ENCODE measurements around the gene LRRD1. TPM values are rescaled to one million over a fixed set of nuclear protein-coding genes. Genes with fewer than 3 reads are reported as not detected.

Gene LRRD1
- total and polyA plus RNA-seq, 9 of the 15 experiments (the other 6 are each of a cell fraction or from before 2014, with no cell fraction given) = 0.07 to 0.15 TPM; not detected in 7

DNA sequence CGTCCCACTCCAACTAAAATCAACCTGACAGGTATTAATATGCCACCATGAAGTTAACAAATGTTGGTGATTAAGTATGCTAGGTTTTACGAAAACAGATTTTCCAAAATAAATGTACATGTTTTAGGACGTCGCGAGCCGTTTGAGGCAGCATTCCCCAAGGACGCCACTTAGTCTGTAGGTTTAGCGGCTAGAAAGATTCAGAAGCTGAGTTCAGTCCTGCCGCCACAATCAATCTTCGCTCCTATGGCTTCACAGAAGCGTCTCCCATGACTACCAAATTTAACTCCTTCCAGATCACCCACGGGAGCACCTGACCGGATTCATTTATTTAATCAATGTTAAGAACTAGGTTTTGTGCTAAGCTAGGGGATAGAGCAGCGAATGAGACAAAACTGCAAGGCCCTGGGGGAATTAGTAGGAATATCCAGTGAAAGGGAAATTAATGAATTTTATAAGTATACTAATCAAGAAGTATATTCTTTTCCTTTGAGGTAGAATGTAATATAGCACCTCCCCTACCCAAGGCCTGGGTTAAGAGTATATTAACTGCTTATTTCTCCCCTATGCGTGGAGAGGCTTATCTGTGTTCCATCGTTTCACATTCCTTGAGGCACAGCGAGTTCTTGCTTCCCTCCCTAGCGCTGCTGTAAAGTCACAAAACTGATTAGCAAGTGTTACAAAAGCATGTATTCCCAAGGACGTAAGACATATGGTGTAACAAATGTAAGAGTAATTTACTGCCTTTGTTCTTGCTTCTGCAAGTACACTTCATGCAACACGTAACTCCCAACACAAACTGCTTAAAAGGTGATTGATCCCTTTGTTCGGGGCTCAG is 43.7 kb downstream of the LRRD1 start (continued):
- TF ChIP-seq ZNF23 (CRISPR knock-in tag; IDR thresholded peaks at IDR 0.05) (peak; percentile 44; the same call in 1 of the 2 replicates), ARHGAP35 (IDR thresholded peaks at IDR 0.05; ENCODE audit: partially characterized antibody) (no peak), EHMT2 (IDR thresholded peaks at IDR 0.05) (no peak), ZNF175 (CRISPR knock-in tag; IDR thresholded peaks at IDR 0.05; ENCODE audit: low read depth) (no peak), ZBED1 (IDR thresholded peaks at IDR 0.05) (no peak), ARID1B (IDR thresholded peaks at IDR 0.05) (no peak), FOXJ3 (CRISPR knock-in tag; IDR thresholded peaks at IDR 0.05) (no peak), GABPA (tag; conservative IDR thresholded peaks at IDR 0.05; ENCODE audit: low read depth) (peak; percentile 15), MEIS2 (IDR thresholded peaks at IDR 0.05; ENCODE audit: partially characterized antibody) (peak; percentile 62), RHOXF2B (CRISPR knock-in tag; conservative IDR thresholded peaks at IDR 0.05) (0 out of 2 replicates have a peak, but pooled peaks have one; percentile 56), IFI16 (CRISPR knock-in tag; IDR thresholded peaks at IDR 0.05) (no peak)
- TF ChIP-seq, protein P1, sequence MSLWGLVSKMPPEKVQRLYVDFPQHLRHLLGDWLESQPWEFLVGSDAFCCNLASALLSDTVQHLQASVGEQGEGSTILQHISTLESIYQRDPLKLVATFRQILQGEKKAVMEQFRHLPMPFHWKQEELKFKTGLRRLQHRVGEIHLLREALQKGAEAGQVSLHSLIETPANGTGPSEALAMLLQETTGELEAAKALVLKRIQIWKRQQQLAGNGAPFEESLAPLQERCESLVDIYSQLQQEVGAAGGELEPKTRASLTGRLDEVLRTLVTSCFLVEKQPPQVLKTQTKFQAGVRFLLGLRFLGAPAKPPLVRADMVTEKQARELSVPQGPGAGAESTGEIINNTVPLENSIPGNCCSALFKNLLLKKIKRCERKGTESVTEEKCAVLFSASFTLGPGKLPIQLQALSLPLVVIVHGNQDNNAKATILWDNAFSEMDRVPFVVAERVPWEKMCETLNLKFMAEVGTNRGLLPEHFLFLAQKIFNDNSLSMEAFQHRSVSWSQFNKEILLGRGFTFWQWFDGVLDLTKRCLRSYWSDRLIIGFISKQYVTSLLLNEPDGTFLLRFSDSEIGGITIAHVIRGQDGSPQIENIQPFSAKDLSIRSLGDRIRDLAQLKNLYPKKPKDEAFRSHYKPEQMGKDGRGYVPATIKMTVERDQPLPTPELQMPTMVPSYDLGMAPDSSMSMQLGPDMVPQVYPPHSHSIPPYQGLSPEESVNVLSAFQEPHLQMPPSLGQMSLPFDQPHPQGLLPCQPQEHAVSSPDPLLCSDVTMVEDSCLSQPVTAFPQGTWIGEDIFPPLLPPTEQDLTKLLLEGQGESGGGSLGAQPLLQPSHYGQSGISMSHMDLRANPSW (CRISPR knock-in tag; IDR thresholded peaks at IDR 0.05) = no peak
- TF ChIP-seq, protein P2, sequence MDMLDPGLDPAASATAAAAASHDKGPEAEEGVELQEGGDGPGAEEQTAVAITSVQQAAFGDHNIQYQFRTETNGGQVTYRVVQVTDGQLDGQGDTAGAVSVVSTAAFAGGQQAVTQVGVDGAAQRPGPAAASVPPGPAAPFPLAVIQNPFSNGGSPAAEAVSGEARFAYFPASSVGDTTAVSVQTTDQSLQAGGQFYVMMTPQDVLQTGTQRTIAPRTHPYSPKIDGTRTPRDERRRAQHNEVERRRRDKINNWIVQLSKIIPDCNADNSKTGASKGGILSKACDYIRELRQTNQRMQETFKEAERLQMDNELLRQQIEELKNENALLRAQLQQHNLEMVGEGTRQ (CRISPR knock-in tag; IDR thresholded peaks at IDR 0.05) = no peak
- TF ChIP-seq, protein P3, sequence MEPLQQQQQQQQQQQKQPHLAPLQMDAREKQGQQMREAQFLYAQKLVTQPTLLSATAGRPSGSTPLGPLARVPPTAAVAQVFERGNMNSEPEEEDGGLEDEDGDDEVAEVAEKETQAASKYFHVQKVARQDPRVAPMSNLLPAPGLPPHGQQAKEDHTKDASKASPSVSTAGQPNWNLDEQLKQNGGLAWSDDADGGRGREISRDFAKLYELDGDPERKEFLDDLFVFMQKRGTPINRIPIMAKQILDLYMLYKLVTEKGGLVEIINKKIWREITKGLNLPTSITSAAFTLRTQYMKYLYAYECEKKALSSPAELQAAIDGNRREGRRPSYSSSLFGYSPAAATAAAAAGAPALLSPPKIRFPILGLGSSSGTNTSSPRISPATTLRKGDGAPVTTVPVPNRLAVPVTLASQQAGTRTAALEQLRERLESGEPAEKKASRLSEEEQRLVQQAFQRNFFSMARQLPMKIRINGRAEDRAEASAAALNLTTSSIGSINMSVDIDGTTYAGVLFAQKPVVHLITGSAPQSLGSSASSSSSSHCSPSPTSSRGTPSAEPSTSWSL (CRISPR knock-in tag; IDR thresholded peaks at IDR 0.05; ENCODE audit: borderline replicate concordance) = no peak
- TF ChIP-seq, protein P4, sequence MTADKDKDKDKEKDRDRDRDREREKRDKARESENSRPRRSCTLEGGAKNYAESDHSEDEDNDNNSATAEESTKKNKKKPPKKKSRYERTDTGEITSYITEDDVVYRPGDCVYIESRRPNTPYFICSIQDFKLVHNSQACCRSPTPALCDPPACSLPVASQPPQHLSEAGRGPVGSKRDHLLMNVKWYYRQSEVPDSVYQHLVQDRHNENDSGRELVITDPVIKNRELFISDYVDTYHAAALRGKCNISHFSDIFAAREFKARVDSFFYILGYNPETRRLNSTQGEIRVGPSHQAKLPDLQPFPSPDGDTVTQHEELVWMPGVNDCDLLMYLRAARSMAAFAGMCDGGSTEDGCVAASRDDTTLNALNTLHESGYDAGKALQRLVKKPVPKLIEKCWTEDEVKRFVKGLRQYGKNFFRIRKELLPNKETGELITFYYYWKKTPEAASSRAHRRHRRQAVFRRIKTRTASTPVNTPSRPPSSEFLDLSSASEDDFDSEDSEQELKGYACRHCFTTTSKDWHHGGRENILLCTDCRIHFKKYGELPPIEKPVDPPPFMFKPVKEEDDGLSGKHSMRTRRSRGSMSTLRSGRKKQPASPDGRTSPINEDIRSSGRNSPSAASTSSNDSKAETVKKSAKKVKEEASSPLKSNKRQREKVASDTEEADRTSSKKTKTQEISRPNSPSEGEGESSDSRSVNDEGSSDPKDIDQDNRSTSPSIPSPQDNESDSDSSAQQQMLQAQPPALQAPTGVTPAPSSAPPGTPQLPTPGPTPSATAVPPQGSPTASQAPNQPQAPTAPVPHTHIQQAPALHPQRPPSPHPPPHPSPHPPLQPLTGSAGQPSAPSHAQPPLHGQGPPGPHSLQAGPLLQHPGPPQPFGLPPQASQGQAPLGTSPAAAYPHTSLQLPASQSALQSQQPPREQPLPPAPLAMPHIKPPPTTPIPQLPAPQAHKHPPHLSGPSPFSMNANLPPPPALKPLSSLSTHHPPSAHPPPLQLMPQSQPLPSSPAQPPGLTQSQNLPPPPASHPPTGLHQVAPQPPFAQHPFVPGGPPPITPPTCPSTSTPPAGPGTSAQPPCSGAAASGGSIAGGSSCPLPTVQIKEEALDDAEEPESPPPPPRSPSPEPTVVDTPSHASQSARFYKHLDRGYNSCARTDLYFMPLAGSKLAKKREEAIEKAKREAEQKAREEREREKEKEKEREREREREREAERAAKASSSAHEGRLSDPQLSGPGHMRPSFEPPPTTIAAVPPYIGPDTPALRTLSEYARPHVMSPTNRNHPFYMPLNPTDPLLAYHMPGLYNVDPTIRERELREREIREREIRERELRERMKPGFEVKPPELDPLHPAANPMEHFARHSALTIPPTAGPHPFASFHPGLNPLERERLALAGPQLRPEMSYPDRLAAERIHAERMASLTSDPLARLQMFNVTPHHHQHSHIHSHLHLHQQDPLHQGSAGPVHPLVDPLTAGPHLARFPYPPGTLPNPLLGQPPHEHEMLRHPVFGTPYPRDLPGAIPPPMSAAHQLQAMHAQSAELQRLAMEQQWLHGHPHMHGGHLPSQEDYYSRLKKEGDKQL (CRISPR knock-in tag; IDR thresholded peaks at IDR 0.05; ENCODE audit: borderline replicate concordance) = no peak

All from K562 (cell line).